Measurements from ENCODE around the gene CCDC85B. TPM values are rescaled to one million over a fixed set of nuclear protein-coding genes. Genes with fewer than 3 reads are reported as not detected.

CCDC85B gene
- polyA plus RNA-seq, 1 of the 3 experiments (the other 2 are of a cell fraction): 52.8 TPM

- Histone ChIP-seq H4K20me1 (ENCODE audit: insufficient read depth) (peaks cover 39% of the 10 kb centered on the region), H3K27me3 (ENCODE audit: insufficient read depth) (no peaks in the 10 kb centered on the region), H3K36me3 (replicated peaks in 1 of 2; ENCODE audit: control insufficient read depth in 1 of 2, insufficient read depth in 2 of 2, low read length in 1 of 2) (peaks cover 39 to 52% of the 10 kb centered on the region in 2 experiments), H3K4me1 (ENCODE audit: control insufficient read depth in 1 of 2, insufficient read depth in 2 of 2, low read depth in 1 of 2, low read length in 1 of 2) (peaks cover 10 to 33% of the 10 kb centered on the region in 2 experiments), H3K4me2 (peak overlapping the region; percentile 99), H2AFZ (ENCODE audit: low read depth) (peak overlapping the region; percentile 69), H3K27ac (ENCODE audit: low read depth in 2 of 2, low read length in 1 of 2) (peak overlapping the region; percentile 93), H3K4me3 (ENCODE audit: low read depth in 2 of 2, low read length in 1 of 2) (peak overlapping the region; percentile 97 to 99), H3K9me2 (no peaks in the 10 kb centered on the region), H3K9me3 (no peaks in the 10 kb centered on the region), H3K9ac (peak overlapping the region; percentile 70), H3F3A (replicated peaks; ENCODE audit: insufficient read depth) (peaks cover 51% of the 10 kb centered on the region), H3K79me2 (ENCODE audit: insufficient read depth) (peaks cover 74% of the 10 kb centered on the region)
- ChIA-PET CTCF (interaction anchor here (0.9 to 18.4 kb wide), 12 partner anchors 13 to 146 kb away, joined by 3 to 374 read pairs (median 5); partner anchors contain the start of genes BANF1, CCDC85B, CTSW and EFEMP2), POLR2A (interaction anchor here (0.6 to 5.0 kb wide), 10 partner anchors 12 to 244 kb away, joined by 3 to 59 read pairs (median 6); partner anchors contain the start of genes CCDC85B, FIBP, KAT5 and PCNX3)
- TF ChIP-seq MXI1 (IDR thresholded peaks at IDR 0.05; ENCODE audit: low read depth, low read length): 0 out of 2 replicates have a peak, but pooled peaks have one; percentile 0
- no peak for TF ChIP-seq GABPA (IDR thresholded peaks at IDR 0.05; ENCODE audit: low read depth)
- DNase-seq: no peak
- under 1% methylated on average over 10 of the region's 10 CpGs for WGBS (ENCODE audit: low lambda C conversion rate)
Measured at GRCh38 chr11:65858681-65859087, 31.8 kb upstream of the CCDC85B start.

DNA sequence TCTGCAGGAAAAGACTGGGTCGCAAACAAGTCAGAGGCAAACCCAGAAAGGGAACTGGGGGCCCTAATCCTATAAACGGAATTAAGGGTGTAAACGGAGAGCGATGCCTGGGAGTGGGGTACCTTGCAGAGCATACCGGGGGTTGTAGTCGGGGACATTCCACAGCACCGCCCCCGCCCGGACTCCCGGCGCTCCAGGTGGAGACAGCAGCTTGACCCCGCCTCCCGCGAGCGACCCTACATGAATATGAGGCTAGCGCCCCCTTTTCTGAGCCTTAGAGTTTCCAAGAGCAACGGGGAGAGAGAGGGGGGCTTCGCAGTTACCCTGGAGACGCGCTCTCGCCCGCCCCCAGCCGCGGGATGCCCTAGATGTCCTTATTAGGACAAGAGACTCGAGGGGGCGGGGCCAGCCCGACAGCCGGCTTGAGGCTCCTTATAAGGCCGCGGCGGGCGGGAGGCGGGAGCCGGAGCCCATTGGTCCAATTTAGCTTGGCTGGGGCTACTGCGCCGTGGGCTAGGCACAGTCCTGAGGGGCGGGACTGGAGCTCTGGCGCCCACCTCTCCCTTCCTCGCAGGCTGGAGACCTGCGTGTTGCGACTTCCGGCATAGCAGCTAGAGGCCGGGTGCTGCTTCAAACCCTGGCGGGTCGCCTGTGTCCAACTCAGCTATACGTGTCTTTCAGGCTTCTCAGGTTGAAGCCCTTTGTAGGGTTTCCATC is 31.2 kb upstream of the CCDC85B start:
- no peaks in the 10 kb centered on the region for H3K27me3 ChIP-seq (ENCODE audit: insufficient read depth)
- H3K4me2 ChIP-seq: peak overlapping the region; percentile 99
- POLR2A ChIA-PET: interaction anchor here (0.7 to 5.0 kb wide), 16 partner anchors 8 to 1081 kb away, joined by 3 to 59 read pairs (median 6); partner anchors contain the start of genes BANF1, CCDC85B, EIF1AD and FIBP
- H3K4me3 ChIP-seq (ENCODE audit: low read depth in 2 of 2, low read length in 1 of 2): peak overlapping the region; percentile 97 to 99
- peak overlapping the region; percentile 86 for H3K9ac ChIP-seq
- CTCF ChIA-PET: interaction anchor here (0.7 to 18.4 kb wide), 24 partner anchors 9 to 318 kb away, joined by 3 to 374 read pairs (median 4); partner anchors contain the start of genes BANF1, CCDC85B, CTSW and EFEMP2
- peaks cover 34 to 51% of the 10 kb centered on the region in 2 experiments for H3K36me3 ChIP-seq (replicated peaks in 1 of 2; ENCODE audit: control insufficient read depth in 1 of 2, insufficient read depth in 2 of 2, low read length in 1 of 2)
- H3F3A ChIP-seq (replicated peaks; ENCODE audit: insufficient read depth): peaks cover 50% of the 10 kb centered on the region
- H3K4me1 ChIP-seq (ENCODE audit: control insufficient read depth in 1 of 2, insufficient read depth in 2 of 2, low read depth in 1 of 2, low read length in 1 of 2): peaks cover 10 to 29% of the 10 kb centered on the region in 2 experiments
- peak overlapping the region; percentile 93 for H3K27ac ChIP-seq (ENCODE audit: low read depth in 2 of 2, low read length in 1 of 2)
- H3K79me2 ChIP-seq (ENCODE audit: insufficient read depth): peaks cover 74% of the 10 kb centered on the region
- H2AFZ ChIP-seq (ENCODE audit: low read depth): peak overlapping the region; percentile 69; the same call in 1 of the 2 replicates
- no peaks in the 10 kb centered on the region for H3K9me2 ChIP-seq
- H3K9me3 ChIP-seq: no peaks in the 10 kb centered on the region
- WGBS (ENCODE audit: low lambda C conversion rate): 1% methylated on average over 7 of the region's 46 CpGs
- peaks cover 33% of the 10 kb centered on the region for H4K20me1 ChIP-seq (ENCODE audit: insufficient read depth)
- peak; percentile 90 for DNase-seq
- TF ChIP-seq NRF1 (IDR thresholded peaks at IDR 0.05; ENCODE audit: low read depth, low read length) (peak; percentile 37), EP300 (IDR thresholded peaks at IDR 0.05; ENCODE audit: borderline replicate concordance in 1 of 2, low read depth in 1 of 2, low read length in 1 of 2) (peak in 1 of 2 experiments; percentile 20; a peak in 1 of 4 replicates), TEAD4 (IDR thresholded peaks at IDR 0.05; ENCODE audit: borderline replicate concordance, insufficient read depth) (no peak), YY1 (IDR thresholded peaks at IDR 0.05; ENCODE audit: low read depth) (no peak), CHD2 (IDR thresholded peaks at IDR 0.05; ENCODE audit: low read length, partially characterized antibody) (no peak), TAF1 (IDR thresholded peaks at IDR 0.05; ENCODE audit: borderline replicate concordance, low read depth, low read length) (peak; percentile 83), ZBTB33 (IDR thresholded peaks at IDR 0.05; ENCODE audit: borderline replicate concordance, low read depth) (no peak), POLR2AphosphoS5 (IDR thresholded peaks at IDR 0.05; ENCODE audit: low read depth, low read length) (peak; percentile 74), FOXJ3 (CRISPR knock-in tag; IDR thresholded peaks at IDR 0.05) (no peak), CTCF (IDR thresholded peaks at IDR 0.05) (peak; percentile 25; the same call in 1 of the 2 replicates), GABPA (IDR thresholded peaks at IDR 0.05; ENCODE audit: low read depth) (peak; percentile 60; the same call in 1 of the 2 replicates), MXI1 (IDR thresholded peaks at IDR 0.05; ENCODE audit: low read depth, low read length) (peak; percentile 25), RXRA (IDR thresholded peaks at IDR 0.05; ENCODE audit: borderline replicate concordance, low read depth) (no peak)
- TF ChIP-seq, protein P1, sequence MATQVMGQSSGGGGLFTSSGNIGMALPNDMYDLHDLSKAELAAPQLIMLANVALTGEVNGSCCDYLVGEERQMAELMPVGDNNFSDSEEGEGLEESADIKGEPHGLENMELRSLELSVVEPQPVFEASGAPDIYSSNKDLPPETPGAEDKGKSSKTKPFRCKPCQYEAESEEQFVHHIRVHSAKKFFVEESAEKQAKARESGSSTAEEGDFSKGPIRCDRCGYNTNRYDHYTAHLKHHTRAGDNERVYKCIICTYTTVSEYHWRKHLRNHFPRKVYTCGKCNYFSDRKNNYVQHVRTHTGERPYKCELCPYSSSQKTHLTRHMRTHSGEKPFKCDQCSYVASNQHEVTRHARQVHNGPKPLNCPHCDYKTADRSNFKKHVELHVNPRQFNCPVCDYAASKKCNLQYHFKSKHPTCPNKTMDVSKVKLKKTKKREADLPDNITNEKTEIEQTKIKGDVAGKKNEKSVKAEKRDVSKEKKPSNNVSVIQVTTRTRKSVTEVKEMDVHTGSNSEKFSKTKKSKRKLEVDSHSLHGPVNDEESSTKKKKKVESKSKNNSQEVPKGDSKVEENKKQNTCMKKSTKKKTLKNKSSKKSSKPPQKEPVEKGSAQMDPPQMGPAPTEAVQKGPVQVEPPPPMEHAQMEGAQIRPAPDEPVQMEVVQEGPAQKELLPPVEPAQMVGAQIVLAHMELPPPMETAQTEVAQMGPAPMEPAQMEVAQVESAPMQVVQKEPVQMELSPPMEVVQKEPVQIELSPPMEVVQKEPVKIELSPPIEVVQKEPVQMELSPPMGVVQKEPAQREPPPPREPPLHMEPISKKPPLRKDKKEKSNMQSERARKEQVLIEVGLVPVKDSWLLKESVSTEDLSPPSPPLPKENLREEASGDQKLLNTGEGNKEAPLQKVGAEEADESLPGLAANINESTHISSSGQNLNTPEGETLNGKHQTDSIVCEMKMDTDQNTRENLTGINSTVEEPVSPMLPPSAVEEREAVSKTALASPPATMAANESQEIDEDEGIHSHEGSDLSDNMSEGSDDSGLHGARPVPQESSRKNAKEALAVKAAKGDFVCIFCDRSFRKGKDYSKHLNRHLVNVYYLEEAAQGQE (IDR thresholded peaks at IDR 0.05; ENCODE audit: low read depth, low read length): peak; percentile 16; the same call in 1 of the 2 replicates
- TF ChIP-seq, protein P2, sequence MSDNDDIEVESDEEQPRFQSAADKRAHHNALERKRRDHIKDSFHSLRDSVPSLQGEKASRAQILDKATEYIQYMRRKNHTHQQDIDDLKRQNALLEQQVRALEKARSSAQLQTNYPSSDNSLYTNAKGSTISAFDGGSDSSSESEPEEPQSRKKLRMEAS (IDR thresholded peaks at IDR 0.05; ENCODE audit: low read depth): peak; percentile 56

All from SK-N-SH (cell line).